Hematopoietic multipotent progenitor cell treated with erythropoietin and hydrocortisone succinate and interleukin-3 and kit ligand, for 8 days (in vitro differentiated cells): ENCODE results near the gene CCDC91.
"Not testable (repeated sequence)": the region's sequence is repeated elsewhere in the genome, so short reads cannot be mapped to it uniquely, and the experiment has no call there.

ENCODE experiments used
- DNase-seq: peaks from one replicate; pipeline ENCODE4 v3.0.0-alpha.2; 2015

Gene CCDC91

GRCh38 chr12:28235015-28235414 lies 44.8 kb downstream of the CCDC91 start:
- DNase-seq, result peak; percentile 67

- DNase-seq, result no peak
Observed at GRCh38 chr12:28235985-28236384, 45.7 kb downstream of the CCDC91 start.

- peak; percentile 28 for DNase-seq
Observed at GRCh38 chr12:28237423-28237822, 47.2 kb downstream of the CCDC91 start.

GRCh38 chr12:28239918-28240317 lies 49.7 kb downstream of the CCDC91 start:
- DNase-seq, result no peak

GRCh38 chr12:28240853-28241252 lies 50.6 kb downstream of the CCDC91 start:
- DNase-seq, result no peak

- peak; percentile 18 for DNase-seq
Observed at GRCh38 chr12:28242129-28242495, 51.9 kb downstream of the CCDC91 start.

- DNase-seq, result peak; percentile 93
Observed at GRCh38 chr12:28242496-28243309, 52.4 kb downstream of the CCDC91 start.

GRCh38 chr12:28243310-28243633 lies 53.0 kb downstream of the CCDC91 start:
- no peak for DNase-seq

GRCh38 chr12:28247806-28248205 lies 57.5 kb downstream of the CCDC91 start:
- no peak for DNase-seq

GRCh38 chr12:28248555-28249145 lies 58.4 kb downstream of the CCDC91 start:
- DNase-seq, result no peak

- DNase-seq, result no peak
Observed at GRCh38 chr12:28253161-28253641, 62.9 kb downstream of the CCDC91 start.

- DNase-seq, result no peak
Observed at GRCh38 chr12:28257411-28257810, 67.2 kb downstream of the CCDC91 start.

- DNase-seq, result no peak
Observed at GRCh38 chr12:28258998-28259397, 68.7 kb downstream of the CCDC91 start.

GRCh38 chr12:28265435-28266042 lies 75.3 kb downstream of the CCDC91 start:
- DNase-seq, result no peak

- DNase-seq, result not testable (repeated sequence)
Observed at GRCh38 chr12:28267920-28268607, 77.8 kb downstream of the CCDC91 start.

- DNase-seq, result no peak
Observed at GRCh38 chr12:28268608-28269229, 78.5 kb downstream of the CCDC91 start.

GRCh38 chr12:28269851-28270250 lies 79.6 kb downstream of the CCDC91 start:
- no peak for DNase-seq

GRCh38 chr12:28278499-28278898 lies 88.2 kb downstream of the CCDC91 start:
- DNase-seq, result no peak

GRCh38 chr12:28278960-28279359 lies 88.7 kb downstream of the CCDC91 start:
- DNase-seq, result no peak

- DNase-seq, result no peak
Observed at GRCh38 chr12:28286352-28286751, 96.1 kb downstream of the CCDC91 start.

GRCh38 chr12:28290262-28290661 lies 100.0 kb downstream of the CCDC91 start:
- no peak for DNase-seq

GRCh38 chr12:28292699-28293098 lies 102.4 kb downstream of the CCDC91 start:
- no peak for DNase-seq

GRCh38 chr12:28294300-28294699 lies 104.0 kb downstream of the CCDC91 start:
- no peak for DNase-seq
